Breast epithelium (tissue), 3 donors: ENCODE measurements around the gene FRMPD1.

Experiments used
- CTCF ChIP-seq, 3 donors: fragments of 450-650 bp; IDR thresholded peaks; one replicate each; pipeline ENCODE4 v1.5.1; 2016 to 2017; ENCODE audit warnings: antibody characterized with exemption in 3 of 3, mild to moderate bottlenecking in 3 of 3, moderate library complexity in 3 of 3
- POLR2A ChIP-seq: fragments of 450-650 bp; IDR thresholded peaks from one replicate; pipeline ENCODE4 v1.6.1; 2016; ENCODE audit warnings: antibody characterized with exemption, mild to moderate bottlenecking, moderate library complexity
- POLR2AphosphoS5 ChIP-seq, 3 donors: sonication (generic); formaldehyde crosslinking; IDR thresholded peaks; one replicate each; pipeline ENCODE4 v1.6.1; 2017; ENCODE audit warnings: antibody characterized with exemption in 3 of 3

DNA sequence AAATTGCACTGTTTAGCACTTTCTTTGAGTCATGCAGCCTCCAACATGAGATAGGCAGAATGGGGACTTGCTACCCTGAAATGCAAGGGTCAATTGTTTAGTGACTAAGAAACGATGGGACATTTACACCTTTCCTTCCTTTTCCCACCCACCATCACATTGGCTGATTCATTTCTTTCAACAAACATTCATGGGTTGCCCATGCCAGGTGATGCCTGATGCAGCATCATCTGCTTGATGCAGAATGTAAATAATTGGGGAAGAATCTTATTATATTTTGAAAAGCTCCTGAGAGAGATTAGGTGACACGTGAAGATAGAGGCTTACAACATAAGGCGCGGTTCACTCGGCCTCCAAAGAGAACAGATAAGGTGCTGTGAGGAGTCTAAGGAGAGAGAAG lies 98.4 kb downstream of the FRMPD1 start:
- TF ChIP-seq POLR2A: no peak
- TF ChIP-seq CTCF (IDR thresholded peaks at IDR 0.05): no peak
- TF ChIP-seq POLR2AphosphoS5 (IDR thresholded peaks at IDR 0.05): no peak
